Thyroid gland (tissue), 4 donors: ENCODE data around the gene SPACA6.

ENCODE experiments used
- POLR2A ChIP-seq, 2 donors: fragments of 450-650 bp; IDR thresholded peaks; one replicate each; pipeline ENCODE4 v1.6.1; 2017; ENCODE audit warnings: antibody characterized with exemption in 2 of 2, mild to moderate bottlenecking in 2 of 2, moderate library complexity in 1 of 2
- TF ChIP-seq, protein P1 (sequence below), 6 experiments: fragments of 200-600 bp in 3 of 6; fragments of 450-650 bp in 3 of 6; sonication (generic) in 3 of 6; IDR thresholded peaks; one replicate each; pipeline ENCODE4 v1.5.1; 2016 to 2019; ENCODE audit warnings: antibody characterized with exemption in 6 of 6, mild to moderate bottlenecking in 2 of 6, inconsistent platforms in 1 of 6, moderate library complexity in 1 of 6

GRCh38 chr19:51680474-51680873 lies 12.7 kb upstream of the SPACA6 start:
- TF ChIP-seq, protein P1, sequence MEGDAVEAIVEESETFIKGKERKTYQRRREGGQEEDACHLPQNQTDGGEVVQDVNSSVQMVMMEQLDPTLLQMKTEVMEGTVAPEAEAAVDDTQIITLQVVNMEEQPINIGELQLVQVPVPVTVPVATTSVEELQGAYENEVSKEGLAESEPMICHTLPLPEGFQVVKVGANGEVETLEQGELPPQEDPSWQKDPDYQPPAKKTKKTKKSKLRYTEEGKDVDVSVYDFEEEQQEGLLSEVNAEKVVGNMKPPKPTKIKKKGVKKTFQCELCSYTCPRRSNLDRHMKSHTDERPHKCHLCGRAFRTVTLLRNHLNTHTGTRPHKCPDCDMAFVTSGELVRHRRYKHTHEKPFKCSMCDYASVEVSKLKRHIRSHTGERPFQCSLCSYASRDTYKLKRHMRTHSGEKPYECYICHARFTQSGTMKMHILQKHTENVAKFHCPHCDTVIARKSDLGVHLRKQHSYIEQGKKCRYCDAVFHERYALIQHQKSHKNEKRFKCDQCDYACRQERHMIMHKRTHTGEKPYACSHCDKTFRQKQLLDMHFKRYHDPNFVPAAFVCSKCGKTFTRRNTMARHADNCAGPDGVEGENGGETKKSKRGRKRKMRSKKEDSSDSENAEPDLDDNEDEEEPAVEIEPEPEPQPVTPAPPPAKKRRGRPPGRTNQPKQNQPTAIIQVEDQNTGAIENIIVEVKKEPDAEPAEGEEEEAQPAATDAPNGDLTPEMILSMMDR (IDR thresholded peaks at IDR 0.05): no peak
- TF ChIP-seq POLR2A (IDR thresholded peaks at IDR 0.05): no peak
